DND-41 (cell line): ENCODE results near the gene TBC1D17.

Experiments used
- EZH2 ChIP-seq: IDR thresholded peaks from 3 replicates; pipeline ENCODE4 v1.6.1; 2012; ENCODE audit warnings: borderline replicate concordance, low read depth, mild to moderate bottlenecking, moderate library complexity, low read length, inconsistent platforms; ENCODE audit not compliant: severe bottlenecking
- TF ChIP-seq, protein P1 (sequence below): IDR thresholded peaks from 2 replicates; pipeline ENCODE4 v1.5.1; 2012; ENCODE audit warnings: borderline replicate concordance, low read length, moderate library complexity, mild to moderate bottlenecking; ENCODE audit not compliant: poor library complexity, severe bottlenecking; ENCODE audit errors: extremely low read depth

- TF ChIP-seq, protein P1, sequence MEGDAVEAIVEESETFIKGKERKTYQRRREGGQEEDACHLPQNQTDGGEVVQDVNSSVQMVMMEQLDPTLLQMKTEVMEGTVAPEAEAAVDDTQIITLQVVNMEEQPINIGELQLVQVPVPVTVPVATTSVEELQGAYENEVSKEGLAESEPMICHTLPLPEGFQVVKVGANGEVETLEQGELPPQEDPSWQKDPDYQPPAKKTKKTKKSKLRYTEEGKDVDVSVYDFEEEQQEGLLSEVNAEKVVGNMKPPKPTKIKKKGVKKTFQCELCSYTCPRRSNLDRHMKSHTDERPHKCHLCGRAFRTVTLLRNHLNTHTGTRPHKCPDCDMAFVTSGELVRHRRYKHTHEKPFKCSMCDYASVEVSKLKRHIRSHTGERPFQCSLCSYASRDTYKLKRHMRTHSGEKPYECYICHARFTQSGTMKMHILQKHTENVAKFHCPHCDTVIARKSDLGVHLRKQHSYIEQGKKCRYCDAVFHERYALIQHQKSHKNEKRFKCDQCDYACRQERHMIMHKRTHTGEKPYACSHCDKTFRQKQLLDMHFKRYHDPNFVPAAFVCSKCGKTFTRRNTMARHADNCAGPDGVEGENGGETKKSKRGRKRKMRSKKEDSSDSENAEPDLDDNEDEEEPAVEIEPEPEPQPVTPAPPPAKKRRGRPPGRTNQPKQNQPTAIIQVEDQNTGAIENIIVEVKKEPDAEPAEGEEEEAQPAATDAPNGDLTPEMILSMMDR: no peak
- no peak for TF ChIP-seq EZH2
These were observed 51.7 kb downstream of the TBC1D17 start, which contains the start of the genes ATF5 and NUP62 for GRCh38 chr19:49929121-49929610.
